ENCODE results near the gene NUDC. TPM values are rescaled to one million over a fixed set of nuclear protein-coding genes. Genes with fewer than 3 reads are reported as not detected.

NUDC gene
- total RNA-seq, 1 donor from 2014 or later: 16.9 TPM

DNA sequence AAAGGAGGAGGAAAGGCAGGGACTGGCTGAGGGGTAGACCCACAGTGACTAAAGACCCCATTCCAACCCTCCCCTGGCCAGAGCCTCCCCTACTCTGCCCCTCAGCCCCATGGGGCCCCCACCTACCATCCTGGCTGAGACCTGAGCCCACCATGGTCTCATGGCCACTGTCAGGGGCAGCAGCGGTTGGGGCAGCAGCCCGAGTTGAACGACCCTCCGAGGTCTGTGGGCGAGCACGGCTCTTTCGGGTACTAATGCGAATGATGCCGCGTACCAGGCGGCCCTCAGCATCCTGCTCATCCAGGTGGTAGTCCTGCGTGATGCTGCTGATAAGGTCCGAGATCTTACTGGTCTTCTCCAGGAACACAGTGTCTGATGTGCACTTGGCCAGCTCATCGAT lies 29.7 kb downstream of the NUDC start:
- no peak for DNase-seq (ENCODE audit: low read depth in 2 of 2)

GRCh38 chr1:26951821-26952497 lies 30.4 kb downstream of the NUDC start:
- no peak for DNase-seq (ENCODE audit: low read depth in 2 of 2)

- no peak for DNase-seq (ENCODE audit: low read depth in 2 of 2)
These were observed 31.8 kb downstream of the NUDC start for GRCh38 chr1:26953374-26953773.

- DNase-seq (ENCODE audit: low read depth in 2 of 2): no peak
These were observed 34.8 kb downstream of the NUDC start for GRCh38 chr1:26956321-26956720.

DNA sequence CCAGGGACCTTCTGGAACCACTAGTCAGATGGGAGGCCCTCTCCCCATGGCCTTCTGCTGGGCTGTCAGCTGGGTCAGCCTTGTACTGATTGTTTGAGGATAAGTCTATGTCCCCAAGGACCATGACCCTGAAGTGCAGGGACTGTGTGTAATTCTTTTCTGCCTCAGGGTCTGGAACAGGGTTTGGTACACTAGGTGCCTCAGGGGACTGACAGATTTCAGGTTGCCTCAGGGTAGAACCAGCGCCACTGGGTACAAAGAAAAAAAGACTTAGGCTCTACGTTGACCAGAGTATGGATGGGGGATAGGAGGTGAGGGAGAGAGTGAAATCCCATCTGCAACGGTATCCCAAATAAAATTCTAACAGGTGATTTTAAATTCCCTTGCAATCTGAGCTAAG lies 35.8 kb downstream of the NUDC start:
- DNase-seq (ENCODE audit: low read depth in 2 of 2): no peak

DNA sequence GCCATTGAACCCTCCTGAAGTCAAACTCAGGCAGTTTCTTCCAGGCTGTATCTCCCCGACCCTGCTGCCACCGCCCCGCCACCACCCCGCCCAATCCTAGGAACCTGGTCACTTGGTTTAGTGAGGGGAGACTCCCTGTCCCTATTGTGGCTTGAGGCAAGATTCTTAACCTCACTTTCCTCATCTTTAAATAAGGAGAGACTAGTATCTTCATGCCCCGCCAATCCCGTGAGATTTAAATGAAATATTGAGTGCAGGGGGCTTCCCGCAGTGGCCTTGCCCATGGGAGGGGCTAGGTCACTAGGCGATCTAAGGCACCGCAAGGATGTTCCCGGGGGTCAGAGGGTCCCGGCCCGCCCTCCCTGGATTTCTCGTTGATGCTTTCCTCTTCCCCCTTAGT lies 37.7 kb downstream of the NUDC start:
- no peak for DNase-seq (ENCODE audit: low read depth in 2 of 2)

DNA sequence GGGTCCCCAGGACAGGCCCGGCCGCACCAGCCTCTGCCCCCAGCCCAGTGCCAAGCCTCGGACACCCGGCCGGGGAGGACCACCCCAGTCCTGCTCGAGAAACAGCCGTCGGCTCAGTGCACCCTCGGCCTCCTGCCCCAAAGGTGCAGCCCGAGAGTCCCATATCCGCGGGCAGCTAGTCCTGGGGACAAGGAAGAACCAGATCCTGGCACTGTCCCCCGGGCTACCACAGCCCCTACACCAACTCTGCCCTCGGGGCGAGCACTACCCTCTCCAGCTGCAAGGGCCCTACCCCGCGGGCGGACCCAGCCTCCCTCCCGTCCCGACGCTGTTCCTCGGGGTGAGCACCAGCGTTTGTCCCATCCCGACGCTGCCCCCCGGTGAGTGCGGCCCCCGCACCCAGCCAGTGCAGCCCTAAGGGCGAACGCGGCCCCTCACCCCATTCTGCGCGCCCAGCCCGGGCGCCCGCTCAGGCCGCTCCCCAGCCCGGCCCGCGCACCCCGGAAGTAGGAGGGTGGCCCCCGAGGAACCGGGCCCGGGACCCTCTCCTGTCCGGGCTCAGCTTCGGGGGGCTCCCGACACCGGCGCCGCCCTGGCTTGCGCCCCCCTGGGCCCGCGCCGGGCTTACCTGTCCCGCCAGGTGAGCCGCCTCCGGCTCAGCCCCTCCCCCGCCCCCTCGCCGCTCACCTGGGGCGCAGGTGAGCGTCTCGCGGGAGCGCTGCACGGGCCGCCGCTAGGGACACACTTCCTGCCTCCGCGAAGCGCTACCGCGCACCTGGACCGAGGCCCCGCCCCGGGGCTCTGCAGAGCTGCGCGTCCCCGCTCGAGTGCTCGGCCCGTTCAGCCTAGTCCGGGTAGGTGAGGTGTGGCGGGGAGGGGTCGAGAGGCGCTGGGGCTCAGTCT lies 38.4 kb downstream of the NUDC start, which contains the start of gene KDF1:
Gene KDF1, minus strand, starts transcription at position 747 of the 903 bp plus-strand sequence. CDS start 8,088 bp downstream, outside the sequence.
- no peak for DNase-seq (ENCODE audit: low read depth in 2 of 2)

DNA sequence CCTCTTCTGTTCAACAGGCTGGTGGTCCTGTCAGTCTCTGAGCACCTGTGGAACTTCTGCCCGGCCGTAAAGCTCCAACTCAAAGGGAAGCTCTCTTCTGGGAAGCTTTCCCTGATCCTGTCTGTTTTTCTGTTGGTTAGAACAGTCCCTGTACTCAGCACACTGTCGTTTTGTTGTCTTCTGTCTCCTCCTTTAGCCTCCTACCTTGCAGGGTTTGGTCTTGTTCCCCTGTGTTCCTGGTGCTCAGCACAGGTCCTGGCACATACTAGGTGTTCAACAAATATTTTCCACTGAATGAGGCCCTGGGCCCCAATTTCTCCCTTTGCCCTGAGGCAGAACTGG lies 39.1 kb downstream of the NUDC start:
- no peak for DNase-seq (ENCODE audit: low read depth in 2 of 2)

DNA sequence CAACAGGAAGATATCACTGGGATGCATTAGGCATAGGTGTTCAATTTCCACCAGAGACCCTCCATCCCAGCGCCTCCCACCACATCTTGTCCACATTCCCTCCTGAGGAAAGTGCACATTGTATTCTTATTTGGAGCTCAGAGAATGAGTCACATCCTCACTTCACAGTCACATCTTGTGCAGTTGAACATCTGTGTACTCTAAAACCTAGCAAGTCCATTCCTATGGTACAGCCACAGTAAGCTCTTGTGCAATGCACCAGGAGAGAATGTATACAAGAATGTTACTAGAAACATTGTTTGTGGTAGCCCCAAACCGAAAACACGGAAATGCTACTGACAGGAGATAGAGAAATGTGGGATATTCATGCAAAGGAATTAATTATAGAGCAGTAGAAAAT lies 40.3 kb downstream of the NUDC start:
- peak in 1 of 2 donors; percentile 70 for DNase-seq (ENCODE audit: low read depth in 2 of 2)

DNA sequence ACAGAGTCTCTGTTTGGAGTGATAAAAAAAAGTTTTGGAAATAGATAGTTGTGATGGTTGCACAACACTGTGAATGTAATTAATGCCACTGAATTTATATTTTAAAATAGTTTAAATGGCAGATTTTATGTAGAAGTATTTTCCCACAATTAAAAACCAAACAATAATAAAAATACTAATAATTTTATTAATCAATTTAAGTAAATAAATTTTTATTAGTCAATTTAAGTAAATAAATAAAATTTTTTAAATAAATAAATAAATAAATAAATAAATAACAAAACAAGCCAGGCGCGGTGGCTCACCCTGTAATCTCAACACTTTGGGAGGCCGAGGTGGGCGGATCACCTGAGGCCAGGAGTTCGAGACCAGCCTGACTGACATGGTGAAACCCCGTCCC lies 43.7 kb downstream of the NUDC start:
- no peak for DNase-seq (ENCODE audit: low read depth in 2 of 2)

DNA sequence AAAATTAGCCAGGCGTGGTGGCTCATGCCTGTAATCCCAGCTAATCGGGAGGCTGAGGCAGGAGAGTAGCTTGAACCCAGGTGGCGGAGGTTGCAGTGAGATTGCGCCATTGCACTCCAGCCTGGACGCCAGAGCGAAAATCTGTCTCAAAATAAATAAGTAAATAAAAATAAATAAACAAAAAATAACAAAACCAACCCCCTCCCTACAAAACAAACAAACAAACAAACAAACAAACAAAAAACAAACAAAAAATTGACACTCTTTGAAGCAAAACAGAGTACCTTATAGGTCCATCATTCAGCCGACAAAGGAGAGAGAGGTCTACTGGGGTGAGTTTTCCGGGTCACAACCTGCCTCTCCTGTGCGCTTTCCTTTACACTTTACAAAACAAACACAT lies 44.1 kb downstream of the NUDC start:
- no peak for DNase-seq (ENCODE audit: low read depth in 2 of 2)

- DNase-seq (ENCODE audit: low read depth in 2 of 2): no peak
These were observed 49.3 kb downstream of the NUDC start for GRCh38 chr1:26970810-26971209.

DNA sequence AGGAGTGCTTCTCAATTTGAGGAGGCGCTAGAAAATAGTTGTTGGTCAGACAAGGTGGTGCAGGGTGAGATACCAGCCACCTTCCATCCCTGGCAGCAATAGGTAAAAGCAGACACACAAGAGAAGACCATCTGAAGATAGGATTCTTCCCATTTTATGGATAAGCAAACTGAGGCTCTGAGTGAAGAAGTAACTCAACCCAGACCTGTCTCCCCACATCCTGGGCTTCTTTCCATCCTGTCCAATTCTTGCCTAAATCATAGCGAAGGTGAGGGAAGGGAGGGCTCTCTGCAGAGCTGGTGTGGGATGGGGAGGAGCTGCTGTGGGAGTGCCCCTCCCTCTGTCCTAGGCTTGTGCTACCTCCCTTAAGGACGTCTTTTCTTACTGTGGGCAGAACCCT lies 50.0 kb downstream of the NUDC start:
- no peak for DNase-seq (ENCODE audit: low read depth in 2 of 2)

- DNase-seq (ENCODE audit: low read depth in 2 of 2): no peak
These were observed 50.8 kb downstream of the NUDC start for GRCh38 chr1:26972390-26972789.

DNA sequence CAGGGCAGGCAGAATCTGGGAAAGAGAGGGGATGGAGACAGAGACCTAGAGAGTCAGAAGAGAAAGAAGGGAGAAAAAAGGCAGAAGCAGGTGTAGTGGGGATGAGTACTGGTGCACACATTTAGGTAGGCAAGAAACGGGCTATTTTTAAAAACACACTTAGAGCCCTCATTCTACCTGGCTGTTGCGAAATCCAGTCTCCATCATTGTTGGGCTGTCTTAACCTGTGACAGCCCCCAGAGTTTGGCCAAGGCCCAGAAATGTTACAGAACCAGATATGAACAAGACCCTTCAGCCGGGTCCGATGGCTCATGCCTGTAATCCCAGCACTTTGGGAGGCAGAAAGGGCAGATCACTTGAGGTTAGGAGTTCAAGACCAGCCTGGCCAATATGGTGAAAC lies 51.3 kb downstream of the NUDC start:
- DNase-seq (ENCODE audit: low read depth in 2 of 2): no peak

- no peak for DNase-seq (ENCODE audit: low read depth in 2 of 2)
These were observed 55.3 kb downstream of the NUDC start for GRCh38 chr1:26976621-26977510.

GRCh38 chr1:26978901-26979300 lies 57.4 kb downstream of the NUDC start:
- no peak for DNase-seq (ENCODE audit: low read depth in 2 of 2)

DNA sequence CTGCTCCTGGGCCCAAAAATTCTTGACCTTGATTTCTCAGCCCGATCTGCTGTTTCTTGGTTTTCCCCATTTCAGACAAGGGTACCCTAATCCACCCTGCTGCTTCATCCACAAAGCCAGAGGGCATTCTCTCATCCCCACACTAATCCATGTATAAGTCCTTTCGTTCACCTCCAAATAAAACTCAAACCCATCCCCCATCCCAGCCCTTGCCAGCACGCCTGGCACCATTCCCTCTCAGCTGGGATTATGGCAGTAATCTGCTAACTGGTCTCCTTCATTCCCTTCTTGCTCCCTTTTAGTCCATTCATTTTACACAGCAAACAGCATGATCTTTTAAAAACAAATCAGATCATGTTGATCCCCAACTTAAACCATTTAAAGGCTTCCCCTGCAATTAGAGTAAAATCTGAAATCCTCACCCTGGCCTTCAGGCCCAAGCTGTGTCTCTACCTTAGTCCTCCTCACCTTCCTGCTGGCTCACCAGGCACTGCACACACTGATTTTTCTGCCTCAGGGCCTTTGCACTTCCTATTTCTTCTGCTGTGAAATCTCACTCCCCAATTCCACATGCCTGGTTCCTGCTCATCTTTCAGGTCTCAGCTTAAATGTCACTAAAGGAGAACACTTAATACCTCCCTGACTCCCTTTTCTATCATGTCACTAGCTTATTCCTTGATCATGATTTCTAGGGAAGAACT lies 59.8 kb downstream of the NUDC start:
- no peak for DNase-seq (ENCODE audit: low read depth in 2 of 2)

- DNase-seq (ENCODE audit: low read depth in 2 of 2): no peak
These were observed 62.3 kb downstream of the NUDC start for GRCh38 chr1:26983863-26984262.

DNA sequence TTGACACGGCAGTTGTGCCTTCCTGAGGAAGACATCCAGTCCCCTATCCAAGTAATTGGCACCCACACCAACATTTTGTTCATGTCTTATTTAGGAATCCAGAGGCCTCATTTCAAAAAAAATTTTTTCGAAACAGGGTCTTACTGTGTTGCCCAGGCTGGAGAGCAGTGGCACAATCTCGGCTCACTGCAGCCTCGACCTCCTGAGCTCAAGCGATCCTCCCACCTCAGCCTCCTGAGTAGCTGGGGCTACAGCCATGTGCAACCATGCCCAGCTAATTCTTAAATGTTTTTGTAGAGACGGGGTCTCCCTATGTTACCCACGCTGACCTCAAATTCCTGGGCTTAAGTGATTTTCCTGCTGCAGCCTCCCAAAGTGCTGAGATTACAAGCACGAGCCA lies 62.7 kb downstream of the NUDC start:
- no peak for DNase-seq (ENCODE audit: low read depth in 2 of 2)

- no peak for DNase-seq (ENCODE audit: low read depth in 2 of 2)
These were observed 65.1 kb downstream of the NUDC start for GRCh38 chr1:26986658-26987057.
